SK-N-MC (cell line): ENCODE results near the gene ENPP4.
"Not testable (repeated sequence)": the region's sequence is repeated elsewhere in the genome, so short reads cannot be mapped to it uniquely, and the experiment has no call there.

Experiments used
- DNase-seq: peaks from one replicate; pipeline ENCODE4 v3.0.0-alpha.2; 2011; ENCODE audit warnings: low read depth, low spot score
- H3K27ac ChIP-seq: fragments of 200-600 bp; sonication (generic); 2 replicates; pipeline ENCODE4 v1.5.1; 2016; ENCODE audit warnings: mixed run types
- H3K36me3 ChIP-seq: fragments of 200-600 bp; sonication (generic); 2 replicates; pipeline ENCODE4 v1.6.1; 2017; ENCODE audit warnings: antibody characterized with exemption, low read length, mixed read lengths; ENCODE audit not compliant: insufficient read depth
- H3K4me3 ChIP-seq: fragments of 200-600 bp; sonication (generic); 2 replicates; pipeline ENCODE4 v1.5.1; 2016
- H3K9ac ChIP-seq: fragments of 200-600 bp; sonication (generic); 2 replicates; pipeline ENCODE4 v1.8.0; 2017; ENCODE audit warnings: mixed run types, mixed read lengths; ENCODE audit not compliant: insufficient read length
- H3K9me3 ChIP-seq: fragments of 200-600 bp; sonication (generic); 2 replicates; pipeline ENCODE4 v1.6.1; 2017; ENCODE audit warnings: low read depth, mild to moderate bottlenecking, antibody characterized with exemption, low read length, moderate library complexity, mixed read lengths
- EZH2 ChIP-seq: fragments of 200-600 bp; sonication (generic); IDR thresholded peaks from one replicate; pipeline ENCODE4 v1.6.1; 2017; ENCODE audit warnings: antibody characterized with exemption
- FOXP2 ChIP-seq: optimal IDR thresholded peaks from 2 replicates; pipeline ENCODE3; 2011; ENCODE audit warnings: mild to moderate bottlenecking, moderate library complexity; ENCODE audit not compliant: insufficient read depth; ENCODE audit errors: extremely low read length, control extremely low read depth
- POLR2AphosphoS5 ChIP-seq: IDR thresholded peaks from 2 replicates; pipeline ENCODE4 v1.6.1; 2012; ENCODE audit warnings: mild to moderate bottlenecking, low read depth, low read length, borderline replicate concordance

Gene ENPP4

DNA sequence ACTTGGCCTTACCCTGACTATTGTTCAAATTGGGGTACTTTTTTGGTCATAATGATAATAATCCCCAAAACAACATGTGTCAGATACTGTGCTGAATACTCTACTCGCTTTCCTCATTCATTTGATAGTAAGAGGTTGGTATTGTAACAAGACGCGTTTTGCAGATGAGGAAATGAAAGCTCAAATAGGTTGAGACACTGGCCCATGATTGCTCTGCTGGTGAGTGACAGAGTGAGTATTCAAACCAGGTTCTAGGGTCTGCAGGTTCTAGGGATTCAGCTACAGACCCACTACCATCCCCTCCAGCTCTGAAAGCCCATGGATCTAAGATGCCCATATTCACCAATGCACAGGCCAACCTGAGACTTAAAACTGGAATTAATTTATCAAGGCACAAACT lies 1.3 kb upstream of the ENPP4 start:
- Histone ChIP-seq H3K9me3 (no peaks in the 10 kb centered on the region), H3K9ac (no peak overlapping the region), H3K27ac (no peak overlapping the region), H3K36me3 (no peaks in the 10 kb centered on the region), H3K4me3 (no peak overlapping the region)
- TF ChIP-seq FOXP2, result no peak
- TF ChIP-seq EZH2, result no peak
- TF ChIP-seq POLR2AphosphoS5, result no peak
- DNase-seq, result no peak

DNA sequence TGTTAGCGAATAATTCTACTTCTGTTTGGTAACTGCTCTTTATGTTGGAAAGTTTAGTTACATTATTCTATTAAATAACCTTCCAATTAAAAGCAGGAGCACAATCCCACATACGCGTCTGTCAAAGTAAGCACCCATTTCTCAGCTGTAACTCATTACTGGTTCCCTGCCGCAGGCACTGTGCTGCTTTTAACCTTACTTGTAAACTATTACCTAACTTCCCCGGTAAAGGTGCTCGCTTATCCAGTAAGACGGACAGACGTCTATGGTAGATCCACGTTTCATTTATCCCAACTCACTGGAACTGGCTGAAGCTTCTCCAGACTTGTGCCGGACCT lies 529 bp upstream of the ENPP4 start:
- no peak overlapping the region for H3K27ac ChIP-seq
- no peaks in the 10 kb centered on the region for H3K9me3 ChIP-seq
- DNase-seq, result no peak
- no peaks in the 10 kb centered on the region for H3K36me3 ChIP-seq
- H3K4me3 ChIP-seq, result peak overlapping the region; percentile 57; the same call in 1 of the 2 replicates
- H3K9ac ChIP-seq, result no peak overlapping the region
- no peak for TF ChIP-seq FOXP2
- TF ChIP-seq POLR2AphosphoS5, result no peak
- TF ChIP-seq EZH2, result no peak

DNA sequence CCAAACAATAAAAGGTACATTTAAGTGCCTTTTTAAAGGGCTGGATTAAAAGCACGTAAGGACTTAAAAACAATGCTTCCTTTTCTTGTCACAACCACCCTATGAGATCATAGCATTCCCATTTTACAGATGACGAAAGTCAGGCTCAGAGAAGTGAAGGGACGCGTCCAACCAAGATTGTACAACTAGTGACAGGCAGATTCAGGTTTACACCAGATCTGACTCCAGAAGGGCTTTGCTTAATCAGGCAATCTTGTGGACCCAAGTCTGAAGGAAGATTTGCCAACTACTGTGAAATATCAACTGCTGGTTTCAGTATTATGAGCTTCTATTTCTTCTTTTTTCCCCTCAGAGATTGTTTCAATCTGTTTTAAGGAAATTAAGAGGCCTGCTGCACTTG lies 877 bp downstream of the ENPP4 start:
- Histone ChIP-seq H3K36me3 (no peaks in the 10 kb centered on the region), H3K9ac (no peak overlapping the region), H3K4me3 (no peak overlapping the region), H3K27ac (no peak overlapping the region), H3K9me3 (no peaks in the 10 kb centered on the region)
- DNase-seq, result no peak
- TF ChIP-seq EZH2, result no peak

DNA sequence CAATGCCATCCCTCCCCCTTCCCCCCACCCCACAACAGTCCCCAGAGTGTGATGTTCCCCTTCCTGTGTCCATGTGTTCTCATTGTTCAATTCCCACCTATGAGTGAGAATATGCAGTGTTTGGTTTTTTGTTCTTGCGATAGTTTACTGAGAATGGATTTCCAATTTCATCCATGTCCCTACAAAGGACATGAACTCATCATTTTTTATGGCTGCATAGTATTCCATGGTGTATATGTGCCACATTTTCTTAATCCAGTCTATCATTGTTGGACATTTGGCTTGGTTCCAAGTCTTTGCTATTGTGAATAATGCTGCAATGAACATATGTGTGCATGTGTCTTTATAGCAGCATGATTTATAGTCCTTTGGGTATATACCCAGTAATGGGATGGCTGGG lies 1.5 kb downstream of the ENPP4 start:
- DNase-seq, H3K36me3 ChIP-seq, H3K27ac ChIP-seq: not testable (repeated sequence)

DNA sequence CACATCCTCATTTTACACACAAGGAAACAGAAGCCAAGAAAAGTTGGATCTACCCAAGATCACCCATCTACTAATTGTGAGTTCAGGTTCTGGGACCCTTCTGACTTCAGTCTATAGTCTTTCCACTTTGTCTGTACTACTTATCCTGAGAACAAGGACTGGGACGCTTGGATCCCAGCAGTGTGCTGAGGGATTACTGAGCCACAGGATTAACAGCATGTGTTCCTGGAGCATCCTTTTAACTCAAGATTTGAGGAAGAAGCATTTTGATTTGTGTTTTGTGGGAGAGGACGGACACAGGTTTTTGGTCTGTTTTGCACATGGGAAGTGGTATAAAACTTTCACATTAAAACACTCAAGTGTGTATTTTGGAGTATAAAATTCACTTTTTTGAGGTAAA lies 4.4 kb downstream of the ENPP4 start:
- TF ChIP-seq FOXP2, result no peak
- TF ChIP-seq EZH2, result no peak
- TF ChIP-seq POLR2AphosphoS5, result no peak
- no peaks in the 10 kb centered on the region for H3K9me3 ChIP-seq
- H3K27ac ChIP-seq, result no peak overlapping the region
- no peaks in the 10 kb centered on the region for H3K36me3 ChIP-seq
- DNase-seq, result no peak
- no peak overlapping the region for H3K9ac ChIP-seq
- H3K4me3 ChIP-seq, result no peak overlapping the region

More for the DNA sequence above, 1.5 kb downstream of the ENPP4 start:
- H3K9me3 ChIP-seq, H3K9ac ChIP-seq, H3K4me3 ChIP-seq: not testable (repeated sequence)

DNA sequence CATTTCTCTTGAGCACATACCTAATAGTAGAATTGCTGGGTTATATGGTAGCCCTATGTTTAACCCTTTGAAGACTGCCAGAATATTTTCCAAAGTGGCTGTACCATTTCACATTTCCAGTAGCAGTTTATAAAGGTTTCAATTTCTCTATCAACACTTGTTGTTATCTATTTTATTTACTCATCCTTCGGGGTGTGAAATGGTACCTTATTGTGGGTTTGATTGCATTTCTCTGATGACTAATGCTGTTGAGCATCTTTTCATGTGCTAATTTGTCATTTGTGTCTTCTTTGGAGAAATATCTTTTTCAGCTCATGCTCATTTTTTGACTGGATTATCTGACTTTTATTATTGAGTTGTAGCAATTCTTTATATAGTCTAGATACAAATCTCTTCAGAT lies 5.4 kb downstream of the ENPP4 start:
- no peaks in the 10 kb centered on the region for H3K36me3 ChIP-seq
- no peak overlapping the region for H3K9ac ChIP-seq
- DNase-seq, result no peak
- H3K9me3 ChIP-seq, result no peaks in the 10 kb centered on the region
- no peak overlapping the region for H3K27ac ChIP-seq
- H3K4me3 ChIP-seq, result no peak overlapping the region
- no peak for TF ChIP-seq POLR2AphosphoS5

DNA sequence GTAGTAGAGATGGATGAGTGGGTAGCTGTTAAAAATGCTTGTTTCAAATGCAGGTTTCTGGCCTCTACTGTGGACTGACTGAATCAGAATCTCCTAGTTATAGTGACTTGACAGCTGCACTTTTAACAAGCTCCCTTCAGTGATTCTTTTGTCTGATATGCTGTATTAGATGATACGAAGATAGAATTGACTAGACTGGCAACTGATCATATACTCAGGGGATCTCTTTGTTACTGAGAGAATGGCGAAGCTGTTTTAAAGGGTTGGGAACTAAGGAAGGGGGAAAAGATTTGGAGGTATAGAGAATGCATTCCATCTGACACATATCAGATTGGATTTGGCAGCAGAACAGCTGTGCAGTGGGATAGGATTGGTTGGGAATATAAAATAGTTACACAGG lies 7.0 kb downstream of the ENPP4 start:
- Histone ChIP-seq H3K36me3 (no peaks in the 10 kb centered on the region), H3K27ac (no peak overlapping the region), H3K9me3 (no peaks in the 10 kb centered on the region), H3K4me3 (no peak overlapping the region), H3K9ac (no peak overlapping the region)
- no peak for TF ChIP-seq FOXP2
- no peak for TF ChIP-seq EZH2
- no peak for TF ChIP-seq POLR2AphosphoS5
- no peak for DNase-seq

DNA sequence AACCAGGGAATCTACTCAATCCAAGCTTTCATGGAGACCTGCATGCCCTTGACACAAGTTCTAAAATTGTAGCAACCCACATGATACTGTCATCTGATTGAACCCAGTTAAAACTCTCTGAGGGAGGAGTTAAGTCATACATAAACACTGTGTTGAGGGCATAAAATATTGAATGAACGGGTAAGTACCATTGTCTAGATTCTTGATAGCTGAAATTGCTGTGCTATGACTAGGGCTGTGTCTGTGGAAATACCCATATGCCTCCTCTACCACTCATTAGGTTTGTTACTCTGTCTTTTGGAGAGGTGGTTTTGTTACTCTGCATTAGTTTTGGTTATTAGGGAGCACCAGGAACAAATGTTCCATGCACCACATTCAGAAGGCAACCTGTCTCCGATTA lies 7.6 kb downstream of the ENPP4 start:
- TF ChIP-seq POLR2AphosphoS5, result no peak
- TF ChIP-seq FOXP2, result no peak
- Histone ChIP-seq H3K9me3 (no peaks in the 10 kb centered on the region), H3K36me3 (no peaks in the 10 kb centered on the region), H3K27ac (no peak overlapping the region), H3K9ac (no peak overlapping the region), H3K4me3 (no peak overlapping the region)
- DNase-seq, result no peak

DNA sequence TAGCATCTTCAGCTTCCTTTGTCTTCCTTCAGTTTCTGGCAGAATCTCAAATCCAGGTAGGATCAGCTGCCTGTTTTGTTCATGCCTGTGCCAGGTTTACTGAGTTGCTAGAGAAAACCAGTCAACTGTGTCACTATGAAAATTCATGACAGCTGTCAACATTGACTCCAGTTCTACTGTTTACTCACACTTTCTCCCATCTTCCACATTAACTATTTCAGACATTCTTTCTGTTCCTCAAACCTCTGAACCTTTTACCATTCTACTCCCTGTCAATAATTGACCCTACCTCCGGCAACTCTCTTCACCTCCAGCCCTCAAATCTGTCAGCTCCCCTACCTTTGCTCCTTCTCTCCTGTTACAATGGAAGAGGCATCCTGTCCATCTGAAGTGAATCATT lies 8.5 kb downstream of the ENPP4 start:
- H3K9ac ChIP-seq, result no peak overlapping the region
- H3K4me3 ChIP-seq, result no peak overlapping the region
- TF ChIP-seq FOXP2 (no peak), POLR2AphosphoS5 (no peak)
- no peaks in the 10 kb centered on the region for H3K9me3 ChIP-seq
- H3K27ac ChIP-seq, result no peak overlapping the region
- DNase-seq, result no peak
- no peaks in the 10 kb centered on the region for H3K36me3 ChIP-seq

DNA sequence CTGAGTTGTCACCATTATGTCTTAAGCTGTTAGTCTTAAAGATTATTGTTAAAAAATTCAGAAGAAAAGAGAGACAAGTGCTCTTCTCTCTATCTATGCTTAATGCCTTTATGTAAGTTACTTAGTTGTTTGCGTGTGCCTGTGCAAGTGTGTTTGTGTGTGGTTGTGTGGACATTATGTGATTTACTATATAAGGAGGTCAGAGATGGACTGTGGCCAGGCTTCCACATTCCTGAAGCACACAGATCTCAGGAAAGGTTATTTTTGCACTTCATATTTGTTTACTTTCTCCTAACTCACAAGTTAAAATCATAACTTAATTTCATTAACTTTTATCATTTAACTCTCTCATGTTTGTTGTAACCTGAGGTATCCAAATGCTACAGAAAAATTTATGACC lies 14.5 kb downstream of the ENPP4 start:
- DNase-seq, result no peak
- no peaks in the 10 kb centered on the region for H3K36me3 ChIP-seq

DNA sequence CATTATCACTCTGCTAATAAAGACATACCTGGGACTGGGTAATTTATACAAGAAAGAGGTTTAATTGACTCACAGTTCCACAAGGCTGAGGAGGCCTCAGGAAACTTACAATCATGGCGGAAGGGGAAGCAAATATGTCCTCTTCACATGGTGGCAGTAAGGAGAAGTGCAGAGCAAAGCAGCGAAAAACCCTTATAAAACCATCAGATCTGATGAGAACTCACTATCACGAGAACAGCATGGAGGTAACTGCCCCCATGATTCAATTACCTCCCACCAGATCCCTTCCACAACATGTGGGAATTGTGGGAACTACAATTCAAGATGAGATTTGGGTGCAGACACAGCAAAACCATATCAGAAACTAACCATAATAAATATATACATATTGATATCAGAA lies 19.3 kb downstream of the ENPP4 start:
- not testable (repeated sequence) for DNase-seq, H3K27ac ChIP-seq, H3K36me3 ChIP-seq, H3K9me3 ChIP-seq, H3K4me3 ChIP-seq, H3K9ac ChIP-seq

More for the DNA sequence above, 14.5 kb downstream of the ENPP4 start:
- Histone ChIP-seq H3K4me3 (no peak overlapping the region), H3K9me3 (no peaks in the 10 kb centered on the region), H3K27ac (no peak overlapping the region), H3K9ac (no peak overlapping the region)
- TF ChIP-seq FOXP2, result no peak
- TF ChIP-seq EZH2, result no peak
- TF ChIP-seq POLR2AphosphoS5, result no peak
